Measurements from ENCODE around the gene ZSWIM5. TPM values are rescaled to one million over a fixed set of nuclear protein-coding genes. Genes with fewer than 3 reads are reported as not detected.
"Not testable (repeated sequence)": the region's sequence is repeated elsewhere in the genome, so short reads cannot be mapped to it uniquely, and the experiment has no call there.

The ZSWIM5 gene
- total and polyA plus RNA-seq, 11 donors = 0.19 to 1.7 (median 0.81) TPM

GRCh38 chr1:45134461-45134873 is 71.9 kb downstream of the ZSWIM5 start:
- Histone ChIP-seq H3K9me3 (no peaks in the 10 kb centered on the region), H3K27me3 (no peaks in the 10 kb centered on the region), H3K4me3 (no peak overlapping the region), H3K4me1 (peaks cover 0 to 5% (median 0%) of the 10 kb centered on the region in 12 donors), H3K36me3 (no peaks in the 10 kb centered on the region), H3K27ac (no peak overlapping the region)
- DNase-seq = no peak
- TF ChIP-seq POLR2A (IDR thresholded peaks at IDR 0.05) (no peak), CTCF (IDR thresholded peaks at IDR 0.05) (no peak)
- WGBS, 4 donors = 67 to 77% (median 69%) methylated on average over 2 of the region's 2 CpGs
- intact Hi-C loops (cut with DNase I) = no loop called here
- no peak for ATAC-seq

GRCh38 chr1:45132719-45133118 is 73.7 kb downstream of the ZSWIM5 start:
- intact Hi-C loops (cut with DNase I); H3K27me3 ChIP-seq; H3K9me3 ChIP-seq; DNase-seq; H3K36me3 ChIP-seq; H3K4me3 ChIP-seq; H3K4me1 ChIP-seq; ATAC-seq; H3K27ac ChIP-seq: not testable (repeated sequence)
- 75 to 81% (median 79%) methylated on average over 2 of the region's 2 CpGs for WGBS, 4 donors

- Histone ChIP-seq H3K27me3 (no peaks in the 10 kb centered on the region), H3K36me3 (no peaks in the 10 kb centered on the region), H3K4me1 (no peaks in the 10 kb centered on the region), H3K27ac (no peak overlapping the region), H3K4me3 (no peak overlapping the region), H3K9me3 (peaks cover 0 to 6% (median 0%) of the 10 kb centered on the region in 12 donors)
- 54 to 92% (median 85%) methylated on average over 2 of the region's 2 CpGs for WGBS, 4 donors
- TF ChIP-seq POLR2A (IDR thresholded peaks at IDR 0.05) = no peak
- no peak for TF ChIP-seq CTCF (IDR thresholded peaks at IDR 0.05)
- DNase-seq (no peak), ATAC-seq (no peak)
- intact Hi-C loops (cut with DNase I) = no loop called here
Observed at GRCh38 chr1:45123358-45123757, 83.0 kb downstream of the ZSWIM5 start.

- H3K4me3 ChIP-seq = no peak overlapping the region
- H3K27ac ChIP-seq = no peak overlapping the region
- TF ChIP-seq CTCF (IDR thresholded peaks at IDR 0.05) (no peak), POLR2A (IDR thresholded peaks at IDR 0.05) (no peak)
- peaks cover 0 to under 1% (median 0%) of the 10 kb centered on the region in 12 donors for H3K9me3 ChIP-seq
- H3K36me3 ChIP-seq = no peaks in the 10 kb centered on the region
- WGBS, 4 donors = 50 to 86% (median 72%) methylated on average over 1 of the region's 1 CpG
- DNase-seq (no peak), ATAC-seq (no peak)
- H3K4me1 ChIP-seq = no peaks in the 10 kb centered on the region
- H3K27me3 ChIP-seq = no peaks in the 10 kb centered on the region
- intact Hi-C loops (cut with DNase I) = no loop called here
Observed at GRCh38 chr1:45122724-45123123, 83.7 kb downstream of the ZSWIM5 start.

- intact Hi-C loops (cut with DNase I) = no loop called here
- Histone ChIP-seq H3K36me3 (no peaks in the 10 kb centered on the region), H3K27ac (no peak overlapping the region), H3K9me3 (no peaks in the 10 kb centered on the region), H3K27me3 (no peaks in the 10 kb centered on the region), H3K4me1 (peaks cover 0 to 4% (median 0%) of the 10 kb centered on the region in 12 donors), H3K4me3 (no peak overlapping the region)
- TF ChIP-seq CTCF (IDR thresholded peaks at IDR 0.05) (no peak), POLR2A (IDR thresholded peaks at IDR 0.05) (no peak)
- 85 to 100% (median 87%) methylated on average over 1 of the region's 1 CpG for WGBS, 4 donors
- ATAC-seq (no peak), DNase-seq (no peak)
Observed at GRCh38 chr1:45117766-45118165, 88.6 kb downstream of the ZSWIM5 start.
